ENCODE data around the gene OR9A2. TPM values are rescaled to one million over a fixed set of nuclear protein-coding genes. Genes with fewer than 3 reads are reported as not detected.

The OR9A2 gene
- total RNA-seq, 1 experiment from 2014 or later = not detected

DNA sequence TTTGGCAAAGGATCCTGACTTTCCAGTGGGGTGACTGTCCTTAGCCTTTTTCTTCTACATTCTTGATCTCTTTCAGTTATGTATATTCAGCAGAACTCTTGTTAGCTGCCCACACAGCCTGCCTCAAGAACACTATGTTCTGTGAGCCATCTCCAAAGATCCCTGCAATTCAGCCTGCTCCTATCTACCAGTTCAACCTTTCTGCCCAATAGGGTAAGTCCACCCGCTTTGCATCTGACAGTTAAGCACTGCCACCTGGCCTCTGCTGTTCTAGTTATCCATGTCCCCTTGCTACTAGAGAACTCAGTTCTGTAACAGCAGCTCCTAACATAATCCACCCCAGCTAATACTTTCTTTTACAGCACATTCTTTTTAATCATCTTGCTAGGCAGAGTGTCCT is 13.5 kb downstream of the OR9A2 start:
- no peak overlapping the region for H3K4me3 Mint-ChIP-seq
- Histone ChIP-seq H3K23ac (ENCODE audit: insufficient read length, low read depth, low read length) (no peak overlapping the region), H3K79me1 (ENCODE audit: insufficient read depth, low read depth, low read length, poor library complexity, severe bottlenecking) (no peaks in the 10 kb centered on the region), H4K20me1 (ENCODE audit: control insufficient read depth, insufficient read depth, insufficient read length) (no peaks in the 10 kb centered on the region), H4K91ac (ENCODE audit: insufficient read length, low read depth, low read length) (no peak overlapping the region), H2BK120ac (ENCODE audit: low read depth, low read length, poor library complexity, severe bottlenecking) (no peak overlapping the region), H2BK20ac (ENCODE audit: low read depth, low read length, poor library complexity, severe bottlenecking) (no peak overlapping the region), H3K4me2 (ENCODE audit: insufficient read depth, insufficient read length, low read length) (no peak overlapping the region), H3K4ac (ENCODE audit: low read depth, low read length) (no peak overlapping the region), H3K18ac (ENCODE audit: insufficient read length, low read depth, low read length) (no peak overlapping the region), H3K27ac (ENCODE audit: insufficient read length, low read depth, low read length) (no peak overlapping the region), H3T11ph (ENCODE audit: low read length) (no peak overlapping the region), H3K9me3 (ENCODE audit: control insufficient read depth, low read depth, low read length) (no peaks in the 10 kb centered on the region), H2AK5ac (ENCODE audit: insufficient read length, low read length) (no peak overlapping the region), H4K8ac (replicated peaks; ENCODE audit: insufficient read length, low read depth, low read length) (no peak overlapping the region), H3K79me2 (ENCODE audit: insufficient read depth, low read length) (no peaks in the 10 kb centered on the region), H3K23me2 (ENCODE audit: insufficient read length, low read depth, low read length, poor library complexity, severe bottlenecking) (no peaks in the 10 kb centered on the region), H3K56ac (ENCODE audit: insufficient read length, low read depth, low read length) (no peak overlapping the region), H3K27me3 (ENCODE audit: insufficient read depth, low read length) (no peaks in the 10 kb centered on the region), H3K14ac (ENCODE audit: insufficient read depth, low read length) (no peak overlapping the region), H2AFZ (ENCODE audit: low read length) (no peak overlapping the region), H2BK12ac (ENCODE audit: insufficient read length, low read depth, low read length) (no peak overlapping the region), H2BK5ac (ENCODE audit: insufficient read length, low read length) (no peak overlapping the region), H3K9ac (ENCODE audit: extremely low read depth, insufficient read length, low read length) (no peak overlapping the region), H4K5ac (ENCODE audit: insufficient read length, low read depth, low read length) (no peak overlapping the region), H3K4me1 (ENCODE audit: insufficient read depth, low read length) (no peaks in the 10 kb centered on the region), H2BK15ac (ENCODE audit: low read depth, low read length) (no peak overlapping the region)
- H3K9me3 Mint-ChIP-seq = no peaks in the 10 kb centered on the region
- no peaks in the 10 kb centered on the region for H3K36me3 Mint-ChIP-seq (ENCODE audit: insufficient read depth in 1 of 3, low read depth in 3 of 3)
- no CpG with 5 or more reads among the region's 1 CpG for WGBS (ENCODE audit: extremely low coverage, insufficient read length, low lambda C conversion rate)
- peaks cover 0 to 6% of the 10 kb centered on the region in 2 experiments; a peak in 1 of 4 replicates for H3K4me1 Mint-ChIP-seq
- no peak for DNase-seq
- H3K27me3 Mint-ChIP-seq (ENCODE audit: low read depth) = peaks cover 1% of the 10 kb centered on the region
- TF ChIP-seq, protein P1, sequence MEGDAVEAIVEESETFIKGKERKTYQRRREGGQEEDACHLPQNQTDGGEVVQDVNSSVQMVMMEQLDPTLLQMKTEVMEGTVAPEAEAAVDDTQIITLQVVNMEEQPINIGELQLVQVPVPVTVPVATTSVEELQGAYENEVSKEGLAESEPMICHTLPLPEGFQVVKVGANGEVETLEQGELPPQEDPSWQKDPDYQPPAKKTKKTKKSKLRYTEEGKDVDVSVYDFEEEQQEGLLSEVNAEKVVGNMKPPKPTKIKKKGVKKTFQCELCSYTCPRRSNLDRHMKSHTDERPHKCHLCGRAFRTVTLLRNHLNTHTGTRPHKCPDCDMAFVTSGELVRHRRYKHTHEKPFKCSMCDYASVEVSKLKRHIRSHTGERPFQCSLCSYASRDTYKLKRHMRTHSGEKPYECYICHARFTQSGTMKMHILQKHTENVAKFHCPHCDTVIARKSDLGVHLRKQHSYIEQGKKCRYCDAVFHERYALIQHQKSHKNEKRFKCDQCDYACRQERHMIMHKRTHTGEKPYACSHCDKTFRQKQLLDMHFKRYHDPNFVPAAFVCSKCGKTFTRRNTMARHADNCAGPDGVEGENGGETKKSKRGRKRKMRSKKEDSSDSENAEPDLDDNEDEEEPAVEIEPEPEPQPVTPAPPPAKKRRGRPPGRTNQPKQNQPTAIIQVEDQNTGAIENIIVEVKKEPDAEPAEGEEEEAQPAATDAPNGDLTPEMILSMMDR (conservative IDR thresholded peaks at IDR 0.05) = no peak
- H3K27ac Mint-ChIP-seq = no peak overlapping the region

Measured in H9 (cell line).